AG08396 (cell line): ENCODE measurements around the gene TIGD7.

Source experiments
- DNase-seq: peaks from one replicate; pipeline ENCODE4 v3.0.0; 2012; ENCODE audit warnings: low spot score, mixed read lengths

Gene TIGD7, protein sequence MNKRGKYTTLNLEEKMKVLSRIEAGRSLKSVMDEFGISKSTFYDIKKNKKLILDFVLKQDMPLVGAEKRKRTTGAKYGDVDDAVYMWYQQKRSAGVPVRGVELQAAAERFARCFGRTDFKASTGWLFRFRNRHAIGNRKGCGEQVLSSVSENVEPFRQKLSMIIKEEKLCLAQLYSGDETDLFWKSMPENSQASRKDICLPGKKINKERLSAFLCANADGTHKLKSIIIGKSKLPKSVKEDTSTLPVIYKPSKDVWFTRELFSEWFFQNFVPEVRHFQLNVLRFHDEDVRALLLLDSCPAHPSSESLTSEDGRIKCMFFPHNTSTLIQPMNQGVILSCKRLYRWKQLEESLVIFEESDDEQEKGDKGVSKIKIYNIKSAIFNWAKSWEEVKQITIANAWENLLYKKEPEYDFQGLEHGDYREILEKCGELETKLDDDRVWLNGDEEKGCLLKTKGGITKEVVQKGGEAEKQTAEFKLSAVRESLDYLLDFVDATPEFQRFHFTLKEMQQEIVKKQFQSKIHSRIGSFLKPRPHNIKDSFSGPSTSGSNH

DNA sequence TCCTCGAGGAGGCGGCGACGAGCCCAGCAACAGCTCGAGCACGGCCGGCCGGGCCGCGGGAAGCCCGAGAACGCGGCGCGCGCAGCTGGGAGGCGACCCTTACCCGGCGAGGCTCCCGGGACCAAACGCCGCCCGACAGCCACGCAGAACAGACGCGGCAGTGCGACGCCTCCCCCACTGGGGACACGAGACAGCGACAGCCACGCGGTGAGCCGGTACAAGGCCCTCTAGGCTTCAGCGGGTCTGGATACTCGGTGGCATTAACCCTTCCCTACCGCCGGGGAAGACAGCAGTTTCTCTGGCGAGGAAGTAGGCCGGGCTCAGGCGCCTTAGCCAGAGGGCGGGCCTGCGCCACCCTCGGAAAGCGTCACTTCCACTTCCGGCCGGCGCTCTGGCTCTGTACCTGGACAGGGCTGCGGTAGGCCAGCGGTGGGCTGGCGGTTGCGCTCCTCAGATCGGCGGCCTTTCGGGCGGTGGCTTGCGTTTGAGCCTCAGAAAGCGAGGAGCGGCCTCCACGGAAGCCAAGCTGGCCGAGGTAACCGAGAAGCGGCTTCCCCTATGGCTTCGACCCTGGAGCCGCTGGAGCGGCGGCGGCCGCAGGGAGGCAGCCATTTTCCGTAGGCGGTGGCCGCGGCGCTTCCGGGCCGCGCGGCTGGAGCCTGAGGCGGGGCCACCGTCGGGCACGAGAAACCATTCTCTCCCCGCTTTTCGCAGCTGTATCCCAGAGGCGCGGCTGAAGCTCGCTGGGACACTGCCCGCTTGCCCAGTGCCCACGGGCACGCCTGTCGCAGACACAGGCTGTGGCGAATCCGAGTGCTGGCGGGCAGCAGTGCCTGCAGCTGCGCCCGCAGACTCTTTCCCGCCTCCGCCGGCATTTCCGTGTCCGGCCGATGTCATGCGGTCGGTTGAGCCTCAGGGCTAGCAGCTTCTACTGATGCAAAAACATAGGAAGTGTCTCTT is at the start of gene TIGD7, which contains the start of gene ZNF75A:
Gene TIGD7, minus strand, starts transcription at position 322 of the 960 bp plus-strand sequence. CDS start 4,816 bp downstream, outside the sequence.
Gene ZNF75A, plus strand, starts transcription at position 389 of the 960 bp plus-strand sequence. CDS start 2,932 bp downstream, outside the sequence.
- peak; percentile 92 for DNase-seq

DNA sequence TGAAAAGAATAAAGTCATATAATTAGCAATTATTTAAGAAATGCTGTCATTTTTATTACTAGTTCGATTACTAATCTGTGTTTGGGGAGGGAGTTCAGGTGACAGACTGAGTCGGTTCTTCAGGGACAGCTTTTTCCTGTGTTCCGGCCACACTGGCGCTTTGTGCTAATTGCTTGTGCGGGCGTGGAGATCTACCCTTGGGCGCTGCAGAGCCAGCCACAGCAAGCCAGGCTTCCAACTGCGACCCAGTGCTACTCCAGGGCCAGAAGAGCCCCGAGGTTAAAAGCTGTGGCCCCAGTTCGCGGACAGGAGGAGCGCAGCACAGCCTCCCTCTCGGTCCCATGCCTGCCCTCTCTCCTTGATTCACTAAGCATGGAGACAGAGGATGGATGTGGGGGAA is 43.9 kb upstream of the TIGD7 start:
- DNase-seq = no peak

DNA sequence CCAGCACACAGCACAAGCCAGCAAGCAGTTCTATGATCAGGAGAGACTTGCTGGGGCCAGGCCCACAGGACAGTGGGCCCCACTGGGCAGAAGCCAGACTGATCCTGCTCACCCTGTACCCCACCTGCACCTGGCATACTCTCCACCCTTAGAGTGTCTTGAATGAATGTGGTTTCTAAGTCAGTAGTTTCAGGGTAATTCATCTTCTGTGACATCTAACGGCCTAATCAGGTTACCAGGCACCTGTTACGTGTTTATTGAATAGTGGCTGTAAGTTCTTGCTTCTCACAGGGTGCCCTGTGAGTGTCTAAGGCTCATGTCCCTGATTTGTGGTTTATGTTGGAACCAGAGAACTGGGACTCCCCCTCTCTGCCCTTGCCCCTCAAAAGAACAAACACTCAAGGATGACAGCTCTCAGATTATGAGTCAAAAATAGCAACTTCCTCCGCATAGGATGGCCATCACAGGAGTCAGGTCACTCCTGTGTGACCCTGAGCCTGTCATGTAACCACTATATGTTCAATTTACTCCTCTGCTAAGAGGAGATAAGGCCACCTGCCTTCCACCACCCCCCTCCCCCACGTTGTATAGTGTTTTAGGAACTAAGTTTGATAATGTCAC is 43.4 kb upstream of the TIGD7 start:
- DNase-seq = no peak

DNA sequence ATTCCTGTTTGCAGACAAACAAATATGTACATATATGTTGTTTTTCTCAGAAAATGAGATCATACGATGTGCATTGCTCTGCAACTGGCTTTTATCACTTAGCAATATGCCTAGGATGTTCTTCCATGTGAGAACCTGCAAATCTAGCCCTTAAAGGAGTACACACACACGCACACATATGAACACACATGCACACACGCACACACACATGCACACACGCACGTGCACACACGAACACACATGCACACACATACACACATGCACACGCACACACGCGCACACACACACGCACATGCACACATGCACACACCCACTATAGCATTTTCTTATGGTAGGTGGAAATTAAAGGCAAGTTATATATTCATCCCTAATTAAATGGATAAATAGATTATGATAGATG is 42.4 kb upstream of the TIGD7 start:
- no peak for DNase-seq

DNA sequence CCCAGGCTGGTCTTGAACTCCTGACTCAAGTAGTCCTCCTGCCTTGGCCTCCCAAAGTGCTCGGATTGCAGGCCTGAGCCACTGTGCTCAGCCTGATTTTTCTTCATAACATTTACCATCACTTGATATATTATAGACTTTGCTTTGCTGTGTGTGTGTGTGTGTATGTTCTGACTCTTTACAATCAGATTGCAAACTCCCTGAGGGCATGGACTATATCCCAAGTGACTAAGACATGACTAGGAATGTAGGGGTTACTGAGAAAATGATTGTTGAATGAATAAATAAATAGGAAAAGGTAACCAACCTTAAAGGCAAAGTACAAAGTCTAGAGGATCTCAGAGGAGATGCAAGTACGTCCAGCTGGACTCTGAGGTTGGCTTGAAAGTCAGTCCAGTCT is 40.8 kb upstream of the TIGD7 start:
- no peak for DNase-seq

DNA sequence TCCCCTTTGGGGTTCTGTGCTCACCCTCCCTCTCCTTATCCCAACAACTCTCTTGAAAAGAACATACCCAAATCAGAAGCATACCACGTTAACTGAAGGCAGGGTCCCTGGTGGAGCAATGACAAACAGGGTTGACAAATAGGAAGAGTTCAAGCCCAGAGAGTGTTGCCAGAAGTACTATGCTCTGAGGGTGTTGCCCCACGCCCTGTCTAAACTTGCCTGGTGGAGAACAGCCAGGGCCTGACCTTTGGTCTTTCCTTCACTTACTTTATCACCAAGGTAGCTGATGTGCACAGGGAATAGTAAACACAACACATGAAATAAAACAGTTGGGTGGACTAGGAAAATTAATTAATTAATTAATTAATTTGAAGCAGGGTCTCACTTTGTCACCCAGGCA is 23.4 kb upstream of the TIGD7 start:
- DNase-seq = no peak

DNA sequence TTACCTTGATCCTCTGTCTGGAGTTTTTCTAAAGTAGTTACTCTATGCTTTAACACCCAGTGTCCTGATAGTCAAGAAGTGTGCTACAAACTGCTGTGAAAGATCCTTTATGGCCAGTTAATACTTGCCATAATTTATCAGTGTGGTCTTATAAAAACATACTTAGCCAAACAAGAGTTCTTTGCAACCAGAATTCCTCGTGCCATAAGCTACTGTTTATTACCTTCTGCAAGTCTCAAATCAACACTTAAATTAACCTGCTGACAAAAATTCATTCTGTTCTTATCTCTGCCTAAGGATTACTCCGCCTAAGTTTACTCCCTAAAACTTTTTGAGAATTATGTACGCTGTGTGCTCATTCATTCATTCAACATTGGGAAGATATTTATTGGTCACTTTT is 22.9 kb upstream of the TIGD7 start:
- no peak for DNase-seq

DNA sequence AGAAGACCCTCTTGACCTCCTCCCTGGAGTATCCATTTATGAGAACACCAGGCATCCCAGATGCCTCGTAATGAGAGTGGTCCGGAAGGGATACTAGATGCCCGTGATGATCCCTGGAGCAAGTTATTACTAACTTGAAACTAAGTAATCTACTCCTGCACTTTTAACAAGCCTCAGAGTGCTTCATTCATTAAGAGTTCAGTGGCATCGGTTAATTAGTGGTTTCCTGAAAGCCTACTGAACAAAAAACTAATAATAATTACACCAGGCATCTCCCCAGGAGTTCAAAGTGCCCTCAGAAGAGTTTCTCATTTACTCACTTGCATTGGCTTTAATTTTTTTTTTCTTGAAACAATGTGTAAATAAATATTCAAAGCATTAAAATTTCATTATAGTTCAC is 22.3 kb upstream of the TIGD7 start:
- no peak for DNase-seq

DNA sequence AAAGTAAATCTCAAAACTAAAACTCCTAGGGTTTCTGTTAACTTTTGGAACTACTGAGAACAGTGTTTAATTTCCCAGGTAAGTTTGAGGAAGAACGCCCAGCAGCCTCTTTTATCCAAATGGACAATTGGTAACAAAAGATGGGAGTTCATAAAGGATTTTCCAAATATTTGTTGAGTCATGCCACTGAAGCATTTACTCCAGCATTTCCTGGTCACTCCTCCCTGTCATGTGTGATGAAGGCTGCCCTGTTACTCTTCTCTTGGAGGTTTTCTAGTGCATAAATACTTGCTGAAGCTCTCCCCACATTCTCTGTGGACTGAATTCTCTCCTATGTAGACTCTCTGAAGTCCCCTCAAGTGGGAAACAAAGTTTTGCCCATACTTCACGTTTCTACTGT is 16.6 kb upstream of the TIGD7 start:
- no peak for DNase-seq

DNA sequence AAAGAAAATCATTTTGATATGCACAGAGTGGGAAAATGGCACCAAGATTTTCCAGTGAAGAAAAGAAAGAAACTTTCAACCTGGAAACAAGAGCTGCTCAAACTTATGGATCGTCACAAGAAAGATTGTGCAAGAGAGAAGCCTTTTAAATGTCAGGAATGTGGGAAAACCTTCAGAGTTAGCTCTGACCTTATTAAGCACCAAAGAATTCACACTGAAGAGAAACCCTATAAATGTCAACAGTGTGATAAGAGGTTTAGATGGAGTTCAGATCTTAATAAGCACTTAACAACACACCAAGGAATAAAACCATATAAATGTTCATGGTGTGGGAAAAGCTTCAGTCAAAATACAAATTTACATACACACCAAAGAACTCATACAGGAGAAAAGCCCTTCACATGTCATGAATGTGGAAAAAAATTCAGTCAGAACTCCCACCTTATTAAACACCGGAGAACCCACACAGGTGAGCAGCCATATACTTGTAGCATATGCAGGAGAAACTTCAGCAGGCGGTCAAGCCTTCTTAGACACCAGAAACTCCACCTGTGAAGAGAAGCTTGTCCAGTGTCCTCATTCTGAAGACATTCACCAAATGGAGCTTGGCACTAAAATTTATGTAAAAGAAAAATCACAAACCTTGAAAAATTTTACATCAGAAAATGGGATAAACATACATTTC is 12.2 kb upstream of the TIGD7 start:
- no peak for DNase-seq

DNA sequence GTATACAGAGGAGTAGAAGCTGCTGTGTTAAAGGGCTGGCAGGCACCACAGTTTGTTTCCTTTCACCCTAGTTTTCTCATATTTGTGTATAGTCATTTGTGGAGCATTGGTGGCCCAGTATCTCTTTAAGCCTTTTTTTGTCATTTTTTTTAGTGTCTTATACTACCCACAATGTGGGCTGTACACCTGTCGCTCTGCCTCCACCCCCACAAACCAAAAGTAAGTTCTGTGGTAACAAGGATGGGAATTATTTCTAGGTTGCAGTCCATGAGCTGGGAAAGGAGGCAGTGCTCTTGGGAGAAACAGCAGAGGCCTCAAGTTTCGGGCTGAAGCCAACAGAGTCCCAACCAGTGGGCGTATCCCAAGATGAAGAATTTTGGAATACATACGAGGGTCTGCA is 6.3 kb upstream of the TIGD7 start:
- DNase-seq = no peak

DNA sequence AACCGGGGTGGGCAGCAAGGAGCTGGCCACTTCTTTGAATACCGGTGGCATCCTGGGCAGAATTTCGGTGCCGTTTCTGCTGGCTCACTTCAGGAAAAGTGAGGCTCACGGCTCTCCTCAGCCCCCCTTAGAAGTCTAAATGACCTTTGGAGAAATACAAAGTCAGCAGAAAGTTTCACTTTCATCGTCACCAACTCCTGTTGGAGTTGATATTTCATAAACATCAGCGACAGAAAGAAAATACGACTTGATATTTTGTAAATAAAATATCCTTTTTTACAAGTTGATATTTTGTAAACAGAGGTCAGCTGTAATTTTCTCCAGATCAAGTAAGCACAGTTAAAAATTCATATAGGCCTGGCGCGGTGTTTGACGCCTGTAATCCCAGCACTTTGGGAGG is 848 bp upstream of the TIGD7 start:
- DNase-seq = no peak

DNA sequence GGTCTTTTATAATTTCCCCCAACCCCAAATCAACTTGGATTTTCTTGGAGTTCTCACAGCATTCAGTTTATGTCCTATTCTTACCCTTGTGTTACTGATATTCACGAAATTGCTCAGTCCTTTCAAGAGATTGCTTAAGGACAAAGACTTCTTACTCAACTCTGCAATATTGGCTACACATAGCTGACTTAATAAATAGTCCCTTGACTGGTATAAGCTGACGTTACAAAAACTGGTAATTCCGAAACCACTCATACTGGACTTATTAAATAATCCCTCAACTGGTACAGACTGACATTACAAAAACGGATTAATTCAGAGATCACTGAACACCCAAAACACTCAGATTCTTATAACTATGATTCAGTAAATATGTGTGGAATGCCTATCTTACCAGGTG is 860 bp downstream of the TIGD7 start:
- DNase-seq = no peak

DNA sequence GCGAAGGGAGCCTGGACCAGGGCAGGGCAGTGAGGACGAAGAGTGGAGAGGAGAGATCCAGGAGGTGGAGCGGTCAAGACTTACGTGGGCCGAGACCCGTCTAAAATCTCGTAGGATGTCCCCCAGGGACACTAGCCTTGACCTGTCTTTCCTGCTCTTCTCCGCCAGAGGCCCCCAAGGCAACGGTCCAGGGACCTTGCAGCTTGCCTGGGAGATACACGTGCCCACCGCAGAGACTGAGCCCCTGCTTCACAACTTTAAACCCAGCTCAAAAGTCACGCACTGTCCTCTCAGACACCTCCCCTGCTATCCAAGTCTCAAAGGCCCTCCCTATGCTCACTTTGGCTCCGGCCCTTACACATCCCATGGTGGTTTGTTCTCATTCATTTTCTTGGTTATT is 9.4 kb downstream of the TIGD7 start:
- DNase-seq = no peak

DNA sequence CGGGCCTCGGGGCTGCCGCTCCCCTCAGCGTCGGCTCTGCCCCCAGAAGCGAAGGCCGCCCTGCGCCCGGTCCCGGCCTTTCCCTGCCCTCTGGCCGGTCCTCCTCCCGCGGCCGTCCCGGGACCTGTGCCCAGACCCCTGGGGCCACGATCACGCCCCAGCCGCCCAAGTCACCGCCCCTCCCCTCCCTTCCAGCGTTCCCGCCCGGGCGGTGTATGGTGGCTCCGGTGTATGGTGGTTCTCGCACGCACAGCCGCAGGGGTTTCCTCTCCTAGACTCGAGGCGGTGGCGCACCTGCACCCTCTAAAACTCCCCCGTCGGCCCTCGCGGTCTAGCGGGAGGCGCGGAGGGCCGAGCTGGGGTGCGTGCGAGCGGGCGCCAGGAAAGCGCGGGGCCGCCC is 10.0 kb downstream of the TIGD7 start:
- DNase-seq = no peak

DNA sequence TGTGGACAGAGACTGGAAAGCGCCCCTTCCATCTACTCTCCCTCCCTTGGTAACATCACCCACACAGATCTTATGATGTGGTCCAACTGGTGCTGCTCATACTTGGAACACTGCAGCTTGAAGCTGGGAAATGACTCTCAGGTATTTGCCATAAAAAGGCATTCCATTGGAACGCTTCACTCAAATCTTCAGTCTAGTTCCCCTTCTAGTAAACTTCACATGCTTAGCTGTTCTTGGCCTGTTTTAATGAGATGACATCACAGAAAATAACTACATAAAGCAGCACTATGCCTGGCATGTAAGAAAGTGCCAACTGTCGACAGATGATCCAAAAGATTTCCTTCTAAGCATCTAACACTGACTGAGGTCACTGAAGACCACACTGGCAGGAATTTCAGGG is 12.6 kb downstream of the TIGD7 start:
- peak; percentile 62 for DNase-seq

DNA sequence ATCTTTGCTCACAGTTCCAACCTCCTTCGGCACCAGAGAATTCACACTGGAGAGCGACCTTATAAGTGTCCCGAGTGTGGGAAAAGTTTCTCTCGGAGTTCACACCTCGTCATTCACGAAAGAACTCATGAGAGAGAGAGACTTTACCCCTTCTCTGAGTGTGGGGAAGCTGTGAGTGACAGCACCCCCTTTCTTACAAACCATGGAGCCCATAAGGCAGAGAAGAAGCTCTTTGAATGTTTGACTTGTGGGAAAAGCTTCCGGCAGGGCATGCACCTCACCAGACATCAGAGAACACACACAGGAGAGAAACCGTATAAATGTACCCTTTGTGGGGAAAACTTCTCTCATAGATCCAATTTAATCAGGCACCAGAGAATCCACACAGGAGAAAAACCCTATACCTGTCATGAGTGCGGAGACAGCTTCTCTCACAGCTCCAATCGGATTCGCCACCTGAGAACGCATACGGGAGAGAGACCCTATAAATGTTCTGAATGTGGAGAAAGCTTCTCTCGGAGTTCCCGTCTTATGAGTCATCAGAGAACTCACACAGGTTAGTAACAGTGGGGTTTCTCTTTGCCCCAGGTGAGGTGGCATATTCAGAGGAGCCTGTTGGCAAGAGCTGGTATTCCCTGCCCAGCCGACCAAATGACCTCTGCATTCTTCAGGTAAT is 15.1 kb downstream of the TIGD7 start:
- DNase-seq = no peak

DNA sequence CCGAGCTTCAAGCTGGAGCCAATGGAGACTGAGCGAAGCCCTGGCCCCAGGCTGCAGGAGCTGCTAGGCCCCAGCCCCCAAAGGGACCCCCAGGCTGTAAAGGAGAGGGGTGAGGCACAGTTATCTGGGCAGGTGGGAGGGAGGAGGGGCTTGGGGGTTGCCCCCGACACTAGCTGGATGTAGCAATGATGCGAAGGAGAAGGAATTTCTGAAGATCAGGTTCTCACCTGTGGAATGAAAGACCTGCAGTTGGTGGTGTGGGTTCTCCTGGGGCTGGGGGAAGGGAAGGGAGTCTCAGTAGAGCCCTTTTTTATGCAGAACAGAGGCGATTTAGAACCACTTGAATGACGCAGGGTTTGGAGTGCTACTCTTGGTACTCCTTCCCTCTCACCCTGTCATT is 20.1 kb downstream of the TIGD7 start:
- no peak for DNase-seq

DNA sequence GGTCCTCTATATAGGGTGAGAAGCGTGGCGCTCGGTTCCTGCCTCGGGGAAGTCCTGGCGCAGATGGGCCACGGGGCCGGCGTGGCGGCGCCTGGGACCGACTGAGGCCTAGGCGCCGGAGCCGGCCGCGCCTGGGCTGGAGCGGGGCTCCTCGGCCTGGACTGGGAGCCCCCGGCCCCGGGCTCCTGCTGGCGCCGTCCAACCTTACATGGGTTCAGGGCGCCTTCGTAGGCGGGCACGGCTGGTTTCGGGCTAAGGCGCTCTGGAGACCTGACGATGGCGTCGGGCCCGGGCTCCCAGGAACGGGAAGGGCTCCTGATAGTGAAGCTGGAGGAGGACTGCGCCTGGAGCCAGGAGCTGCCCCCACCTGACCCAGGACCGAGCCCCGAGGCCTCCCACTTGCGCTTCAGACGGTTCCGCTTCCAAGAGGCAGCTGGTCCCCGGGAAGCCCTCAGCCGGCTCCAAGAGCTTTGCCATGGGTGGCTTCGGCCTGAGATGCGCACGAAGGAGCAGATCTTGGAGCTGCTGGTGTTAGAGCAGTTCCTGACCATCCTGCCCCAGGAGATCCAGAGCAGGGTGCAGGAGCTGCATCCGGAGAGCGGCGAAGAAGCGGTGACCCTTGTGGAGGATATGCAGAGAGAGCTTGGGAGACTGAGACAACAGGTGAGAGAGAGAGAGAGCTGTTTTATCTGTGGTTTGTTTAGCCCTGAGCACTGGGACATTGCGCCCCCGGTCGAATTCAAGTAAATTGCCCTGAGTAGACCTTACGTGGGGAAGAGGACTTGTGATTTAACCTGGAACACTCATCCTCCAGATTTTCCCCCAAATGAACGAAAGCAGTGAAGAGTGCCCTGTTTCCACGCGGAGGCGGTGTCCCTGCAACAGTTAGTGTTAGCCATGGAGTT is 21.4 kb downstream of the TIGD7 start:
- DNase-seq = no peak
